Stimulated activated CD4-positive, alpha-beta T cell treated with anti-CD3 and anti-CD28 coated beads, Interleukin-1b, Interleukin-23, amount 100 ng/mL, for 48 hours (primary cell): Measurements from ENCODE around the gene IGDCC3.

Source experiments
- DNase-seq: peaks from one replicate; pipeline ENCODE4 v3.0.0-alpha.2; 2020

The IGDCC3 gene

GRCh38 chr15:65386376-65386775 lies 8.6 kb upstream of the IGDCC3 start:
- no peak for DNase-seq

DNA sequence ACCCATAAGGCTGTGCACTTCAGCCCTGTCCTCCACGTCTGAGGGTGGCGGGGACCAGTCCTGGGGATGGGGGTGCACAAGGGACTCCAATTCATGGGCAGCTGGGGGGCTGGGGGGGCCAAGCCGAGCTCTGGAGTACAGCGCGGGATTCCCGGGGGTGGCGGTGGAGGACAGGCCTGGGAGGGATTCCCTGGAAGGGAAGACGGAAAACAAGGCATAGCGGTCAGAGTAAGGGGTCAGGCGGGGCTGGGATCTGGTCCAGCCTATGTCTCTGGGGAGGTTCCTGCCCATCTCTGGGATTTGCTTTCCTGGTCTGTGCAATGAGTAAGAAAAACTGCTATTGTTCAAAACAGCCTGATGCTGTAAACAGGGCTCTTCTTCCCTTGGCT lies 8.1 kb upstream of the IGDCC3 start:
- no peak for DNase-seq

- DNase-seq, result peak; percentile 85
These were observed 7.4 kb upstream of the IGDCC3 start for GRCh38 chr15:65384895-65385869.

GRCh38 chr15:65384505-65384894 lies 6.7 kb upstream of the IGDCC3 start:
- DNase-seq, result no peak

DNA sequence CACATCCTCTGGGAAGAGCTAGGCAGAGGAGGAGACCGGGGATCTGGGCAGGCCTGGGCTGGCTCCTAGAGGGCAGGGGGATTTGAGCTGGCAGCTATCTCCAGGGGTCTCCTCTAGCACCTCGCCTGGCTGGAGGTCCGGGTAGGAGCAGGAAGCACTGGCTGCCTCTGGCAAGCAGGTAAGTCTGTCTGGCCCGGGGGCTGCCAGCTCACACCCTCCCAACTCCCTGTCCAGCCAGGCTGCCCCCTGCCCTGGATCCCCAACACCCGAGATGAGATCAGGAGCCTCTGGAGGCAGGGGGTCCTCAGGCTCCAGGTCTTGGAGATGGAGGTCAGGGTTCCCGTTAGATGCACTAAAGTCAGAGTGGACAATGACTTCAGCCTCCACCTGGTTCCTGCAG lies 6.2 kb upstream of the IGDCC3 start:
- DNase-seq, result no peak

DNA sequence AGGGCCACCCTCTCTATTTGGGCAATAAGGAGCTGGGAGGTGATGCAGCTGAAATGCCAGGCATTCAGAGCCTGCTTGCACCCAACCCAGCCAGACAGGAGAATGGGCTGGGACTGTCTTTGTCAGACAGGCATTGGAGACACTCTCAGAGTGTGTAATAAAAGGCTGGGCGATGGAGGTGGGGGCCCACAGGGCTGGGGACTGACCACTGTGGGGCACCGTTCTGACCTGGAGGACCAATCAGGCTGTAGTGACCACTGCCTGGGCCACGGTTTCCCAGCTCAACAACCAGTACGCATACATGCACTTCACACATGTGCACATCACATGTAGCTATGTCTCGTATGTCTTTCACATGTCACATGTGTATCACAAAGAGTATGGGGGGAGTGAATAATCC lies 5.7 kb upstream of the IGDCC3 start:
- DNase-seq, result no peak

DNA sequence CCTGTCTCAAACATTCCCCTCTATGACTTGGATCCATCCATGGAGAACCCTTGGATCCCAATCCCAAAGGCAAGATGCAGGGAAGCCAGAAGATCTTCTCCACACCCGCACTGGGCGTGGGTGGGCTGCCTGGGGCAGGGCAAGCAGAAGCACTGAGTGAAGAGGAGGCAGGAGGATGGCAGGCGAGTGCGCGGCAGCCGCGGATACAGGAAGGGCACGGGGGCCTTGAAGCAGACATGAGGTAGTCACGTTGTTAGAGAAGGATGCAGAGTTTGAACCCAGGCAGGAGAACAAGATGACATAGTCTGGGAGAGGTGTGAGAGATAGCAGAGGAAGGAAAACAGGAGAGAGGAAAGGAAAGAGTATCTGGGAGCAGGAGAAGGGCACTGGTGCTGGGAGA lies 5.1 kb upstream of the IGDCC3 start:
- no peak for DNase-seq

DNA sequence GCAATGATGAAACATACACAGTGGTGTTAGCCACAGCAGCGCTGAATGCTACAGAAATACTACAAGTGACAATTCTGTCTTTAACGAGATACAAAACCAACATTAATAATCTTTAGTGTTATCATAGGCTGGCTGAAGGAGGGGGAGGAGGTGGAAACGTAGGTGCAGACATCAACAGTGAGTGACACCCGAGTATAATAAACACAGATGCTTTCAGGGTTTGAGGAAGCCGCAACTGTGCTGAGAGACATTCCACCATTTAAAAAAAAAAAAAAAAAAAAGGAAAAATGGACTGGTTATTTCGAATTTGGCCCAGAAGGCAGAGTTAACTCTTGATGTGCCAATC lies 4.3 kb upstream of the IGDCC3 start:
- no peak for DNase-seq

GRCh38 chr15:65381445-65382145 lies 3.8 kb upstream of the IGDCC3 start:
- no peak for DNase-seq

- DNase-seq, result no peak
These were observed 2.2 kb upstream of the IGDCC3 start for GRCh38 chr15:65379986-65380385.

DNA sequence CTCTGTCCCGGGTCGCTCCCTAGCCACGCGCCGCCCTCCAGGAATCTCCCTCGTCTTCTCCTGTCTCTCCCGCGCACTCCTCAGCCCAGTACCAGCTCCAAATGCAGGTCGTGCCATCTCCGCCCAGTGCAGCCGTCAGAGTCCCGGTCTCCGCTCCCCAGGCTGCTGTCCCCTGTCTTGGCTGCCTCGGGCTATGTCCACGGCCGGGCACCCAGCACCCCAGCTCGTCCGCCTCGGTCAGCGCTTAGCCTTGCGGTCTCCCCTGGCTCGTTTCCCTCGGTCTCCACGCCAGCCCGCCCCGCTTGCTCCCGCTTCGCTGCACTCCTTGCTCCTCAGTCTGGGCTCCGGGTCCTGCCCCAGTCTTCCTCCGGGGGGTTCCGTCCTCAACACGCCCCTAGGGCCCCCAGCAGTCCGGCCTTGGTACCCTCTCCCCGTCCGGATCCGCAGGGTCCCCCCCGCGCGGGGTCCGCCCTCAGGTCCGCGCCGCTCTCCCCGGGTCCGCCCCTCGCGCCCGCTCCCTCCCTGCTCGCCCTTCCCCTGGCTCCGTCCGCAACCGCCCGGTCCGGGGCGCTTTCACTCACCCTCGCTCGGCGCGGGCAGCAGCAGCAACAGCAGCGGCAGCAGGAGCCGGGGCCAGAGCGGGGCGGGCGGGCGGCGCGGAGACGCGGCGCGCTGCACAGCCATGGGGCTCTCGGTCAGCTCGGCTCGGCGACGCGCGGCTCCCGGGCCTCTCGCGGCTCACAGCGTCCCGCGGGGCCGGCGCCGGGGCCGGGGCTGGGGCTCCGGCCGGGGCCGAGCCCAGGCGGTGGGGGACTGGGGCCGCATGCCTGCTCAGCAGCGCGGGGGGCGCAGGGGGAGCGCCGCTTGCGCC lies 462 bp downstream of the IGDCC3 start:
- no peak for DNase-seq

DNA sequence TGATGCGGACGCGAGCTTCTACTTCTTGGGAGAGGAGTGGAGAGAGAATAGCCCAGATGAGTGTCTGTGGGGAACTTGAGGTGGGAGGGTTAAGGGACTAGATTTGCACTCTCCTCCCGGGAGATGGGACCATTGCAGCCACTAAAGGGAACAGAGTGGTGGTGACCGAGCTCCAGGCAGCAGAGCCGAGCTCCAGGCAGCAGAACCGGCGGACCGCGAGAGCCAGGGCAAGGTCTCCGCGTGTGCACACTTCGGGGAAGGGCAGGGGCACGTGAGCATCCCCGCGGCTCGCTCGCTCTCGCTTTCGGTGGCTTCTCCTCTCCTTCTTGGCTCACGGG lies 1.1 kb downstream of the IGDCC3 start:
- DNase-seq, result no peak

- DNase-seq, result no peak
These were observed 1.8 kb downstream of the IGDCC3 start for GRCh38 chr15:65375871-65376607.

DNA sequence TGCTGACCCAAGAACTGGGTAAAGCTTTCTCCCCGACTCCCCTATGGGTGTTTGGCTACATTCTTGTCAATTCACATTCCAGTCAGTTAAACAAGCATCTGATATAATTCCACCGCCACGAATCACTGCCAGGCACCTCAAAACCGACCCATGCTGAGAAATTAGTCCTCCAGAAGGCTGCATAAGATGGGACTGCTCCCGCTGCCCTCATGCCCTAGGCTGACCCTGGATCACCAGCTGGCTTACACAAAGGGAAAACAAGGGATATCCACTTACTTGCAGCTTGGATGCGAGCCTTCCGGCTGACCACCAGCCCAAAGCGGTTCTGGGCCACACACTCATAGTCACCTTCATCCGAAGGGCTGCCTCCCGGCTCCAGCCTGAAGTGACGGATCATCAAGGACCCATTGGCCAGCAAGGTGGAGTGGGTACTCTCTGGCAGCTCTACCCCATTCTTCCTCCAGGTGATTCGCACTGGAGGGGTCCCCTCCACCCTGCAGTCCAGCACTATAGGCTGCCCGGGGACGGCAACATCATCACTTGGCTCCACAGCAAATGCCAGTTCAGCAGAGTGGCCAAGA lies 2.9 kb downstream of the IGDCC3 start:
- DNase-seq, result no peak

DNA sequence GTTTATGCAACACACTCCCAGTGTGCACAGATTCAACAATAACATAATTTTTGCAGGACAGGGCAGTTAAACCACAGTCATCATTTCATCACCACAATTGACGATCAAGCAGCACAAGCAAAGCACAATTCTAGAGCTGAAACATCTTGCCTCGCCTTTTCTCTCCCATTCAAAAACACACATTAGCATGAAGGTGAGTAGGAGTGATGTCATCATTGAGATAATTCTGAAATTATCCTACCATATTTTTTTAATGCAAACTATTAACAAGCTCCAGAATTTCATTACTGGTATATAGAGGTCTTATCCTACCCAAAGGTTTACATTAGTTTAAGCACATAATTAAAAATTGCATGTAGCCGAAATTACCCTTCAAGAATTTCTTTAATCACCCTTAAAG lies 3.5 kb downstream of the IGDCC3 start:
- DNase-seq, result no peak

- DNase-seq, result no peak
These were observed 4.6 kb downstream of the IGDCC3 start for GRCh38 chr15:65373163-65373651.

- DNase-seq, result no peak
These were observed 5.1 kb downstream of the IGDCC3 start for GRCh38 chr15:65372787-65373067.

DNA sequence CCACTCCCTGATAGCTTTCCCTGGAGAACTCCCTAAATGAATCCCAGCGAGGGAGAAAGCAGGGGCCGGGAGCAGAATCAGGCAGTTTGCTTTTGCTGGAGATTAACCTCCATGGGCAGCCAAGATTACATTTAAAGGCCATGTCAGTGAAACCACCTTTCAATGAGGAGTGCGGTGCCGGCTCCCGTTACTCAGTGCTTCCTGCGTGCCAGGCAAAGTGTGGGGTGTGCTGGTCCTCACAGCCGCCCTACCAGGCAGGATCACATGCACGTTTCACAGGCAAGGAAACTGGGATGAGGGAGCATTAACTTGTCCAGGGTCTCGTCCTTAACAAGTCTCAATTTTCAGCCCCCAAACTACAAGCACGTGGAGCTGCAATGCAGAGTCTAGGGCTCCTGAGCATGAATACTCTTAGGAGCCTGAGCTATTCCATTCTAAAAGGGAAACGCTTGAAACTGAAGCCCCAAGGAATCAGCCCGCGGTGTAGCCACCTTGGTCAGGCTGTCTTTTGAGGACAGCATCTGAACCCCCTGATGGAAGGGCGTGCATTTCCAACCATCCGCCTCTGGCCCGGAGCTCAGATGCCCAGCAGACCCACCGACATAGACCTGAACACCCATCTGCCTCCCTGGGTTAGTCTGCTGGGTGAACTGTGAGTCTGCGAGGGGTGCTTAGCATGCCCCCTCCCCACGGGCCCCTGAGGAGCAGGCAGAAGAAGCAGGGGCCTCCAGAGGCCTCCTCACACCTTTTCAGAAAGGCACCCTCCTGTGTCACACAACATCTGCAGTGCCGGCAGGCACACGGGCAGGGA lies 5.6 kb downstream of the IGDCC3 start:
- no peak for DNase-seq

GRCh38 chr15:65370885-65371284 lies 6.9 kb downstream of the IGDCC3 start:
- DNase-seq, result no peak

GRCh38 chr15:65369651-65370050 lies 8.2 kb downstream of the IGDCC3 start:
- DNase-seq, result no peak

- no peak for DNase-seq
These were observed 8.6 kb downstream of the IGDCC3 start for GRCh38 chr15:65369212-65369547.
